IMR-90 (cell line): ENCODE results near the gene NOS1AP. TPM values are rescaled to one million over a fixed set of nuclear protein-coding genes. Genes with fewer than 3 reads are reported as not detected.

Experiments
- ATAC-seq: fragments of 200-7000 bp; cut with Tn5 transposase; 2 replicates; pipeline ENCODE4 v1.9.1; 2020; ENCODE audit warnings: low read depth, mild to moderate bottlenecking, moderate library complexity
- BruUV-seq: library from RNA; stranded (reverse); fragments of 400-500 nt; replicated peaks from 2 replicates; lab custom pipeline; 2021; lab: Mats Ljungman, UMichigan
- CTCF ChIA-PET: fragments of 300-600 bp; formaldehyde crosslinking; extraction: SDS; loops from one replicate; lab custom pipeline; 2021; ENCODE audit warnings: antibody characterized with exemption; lab: Yijun Ruan, JAX
- POLR2A ChIA-PET: fragments of 300-600 bp; sonication (Branson Sonifier 250); formaldehyde crosslinking; loops from one replicate; lab custom pipeline; 2022; ENCODE audit warnings: antibody characterized with exemption; ENCODE audit not compliant: unreplicated experiment; lab: Charles Lee
- DNase-seq: peaks from one replicate; pipeline ENCODE4 v3.0.0; 2013
- H2AFZ ChIP-seq: replicated peaks from 2 replicates; pipeline ENCODE3; 2013; ENCODE audit warnings: low read length, mild to moderate bottlenecking; ENCODE audit not compliant: poor library complexity
- H2AK5ac ChIP-seq: 2 replicates; pipeline ENCODE4 v1.6.1; 2013; ENCODE audit warnings: low read depth, low read length, inconsistent platforms
- H2AK9ac ChIP-seq: replicated peaks from 2 replicates; pipeline ENCODE3; 2013; ENCODE audit warnings: mild to moderate bottlenecking, low read depth, low read length, moderate library complexity; ENCODE audit not compliant: poor library complexity
- H2BK120ac ChIP-seq: 2 replicates; pipeline ENCODE4 v1.6.1; 2013; ENCODE audit warnings: low read depth, low read length, inconsistent platforms
- H2BK15ac ChIP-seq: 3 replicates; pipeline ENCODE4 v1.6.1; 2013; ENCODE audit warnings: low read depth, low read length, inconsistent platforms
- H2BK20ac ChIP-seq: 2 replicates; pipeline ENCODE4 v1.6.1; 2013; ENCODE audit warnings: low read depth, mild to moderate bottlenecking, inconsistent platforms, low read length, moderate library complexity
- H2BK5ac ChIP-seq: 2 replicates; pipeline ENCODE4 v1.6.1; 2013; ENCODE audit warnings: mild to moderate bottlenecking, low read depth, low read length, inconsistent platforms; ENCODE audit not compliant: poor library complexity, severe bottlenecking
- H3K14ac ChIP-seq: replicated peaks from 2 replicates; pipeline ENCODE4 v1.6.1; 2013; ENCODE audit warnings: low read depth, low read length, inconsistent platforms
- H3K18ac ChIP-seq: 2 replicates; pipeline ENCODE4 v1.6.1; 2013; ENCODE audit warnings: low read depth, low read length, control low read depth
- H3K23ac ChIP-seq: 2 replicates; pipeline ENCODE4 v1.6.1; 2013; ENCODE audit warnings: low read depth, low read length, inconsistent platforms
- H3K27ac ChIP-seq: 2 replicates; pipeline ENCODE4 v1.5.1; 2013; ENCODE audit warnings: mild to moderate bottlenecking, control low read depth, low read length; ENCODE audit not compliant: insufficient read depth
- H3K27me3 ChIP-seq: 2 replicates; pipeline ENCODE4 v1.6.1; 2013; ENCODE audit warnings: low read length; ENCODE audit not compliant: control insufficient read depth, insufficient read depth
- H3K36me3 ChIP-seq: 2 replicates; pipeline ENCODE4 v1.6.1; 2013; ENCODE audit warnings: low read length, mixed read lengths; ENCODE audit not compliant: control insufficient read depth, insufficient read depth
- H3K4ac ChIP-seq: 2 replicates; pipeline ENCODE4 v1.6.1; 2013; ENCODE audit warnings: low read depth, low read length, inconsistent platforms
- H3K4me1 ChIP-seq: 2 replicates; pipeline ENCODE4 v1.6.1; 2013; ENCODE audit warnings: low read length, mixed read lengths; ENCODE audit not compliant: control insufficient read depth, insufficient read depth
- H3K4me2 ChIP-seq: 2 replicates; pipeline ENCODE4 v1.6.1; 2013; ENCODE audit warnings: low read depth, mild to moderate bottlenecking, control low read depth, low read length, moderate library complexity
- H3K4me3 ChIP-seq: 2 replicates; pipeline ENCODE4 v1.5.1; 2013; ENCODE audit warnings: low read depth, mild to moderate bottlenecking, control low read depth, low read length, moderate library complexity; ENCODE audit not compliant: insufficient read depth
- H3K56ac ChIP-seq: 2 replicates; pipeline ENCODE4 v1.6.1; 2013; ENCODE audit warnings: low read length, inconsistent platforms; ENCODE audit not compliant: insufficient read depth; ENCODE audit errors: extremely low read depth
- H3K79me1 ChIP-seq, 2 experiments: 2 replicates each; pipeline ENCODE4 v1.6.1; 2013; ENCODE audit warnings: low read length in 2 of 2, inconsistent platforms in 1 of 2, low read depth in 1 of 2
- H3K9ac ChIP-seq: 2 replicates; pipeline ENCODE4 v1.6.1; 2013; ENCODE audit warnings: low read depth, low read length, control low read depth
- H3K9me1 ChIP-seq: 2 replicates; pipeline ENCODE4 v1.6.1; 2013; ENCODE audit warnings: low read length, inconsistent platforms; ENCODE audit not compliant: insufficient read depth
- H3K9me3 ChIP-seq: 2 replicates; pipeline ENCODE4 v1.6.1; 2013; ENCODE audit warnings: low read length; ENCODE audit not compliant: control insufficient read depth, insufficient read depth
- H4K20me1 ChIP-seq: 2 replicates; pipeline ENCODE4 v1.6.1; 2013; ENCODE audit warnings: low read length, inconsistent platforms; ENCODE audit not compliant: insufficient read depth
- H4K5ac ChIP-seq: 2 replicates; pipeline ENCODE4 v1.6.1; 2013; ENCODE audit warnings: mild to moderate bottlenecking, low read depth, low read length, control low read depth
- H4K8ac ChIP-seq, 2 experiments: 2 replicates each; pipeline ENCODE4 v1.6.1; 2013; ENCODE audit warnings: low read depth in 2 of 2, low read length in 2 of 2, control low read depth in 1 of 2, inconsistent platforms in 1 of 2
- H4K91ac ChIP-seq: 2 replicates; pipeline ENCODE4 v1.6.1; 2013; ENCODE audit warnings: low read depth, low read length, inconsistent platforms; ENCODE audit not compliant: insufficient read depth
- BHLHE40 ChIP-seq: fragments of 150-350 bp; IDR thresholded peaks from 2 replicates; pipeline ENCODE4 v1.6.1; 2016; ENCODE audit warnings: mild to moderate bottlenecking, low read depth, low read length
- CEBPB ChIP-seq: IDR thresholded peaks from 2 replicates; pipeline ENCODE4 v1.6.1; 2012; ENCODE audit warnings: low read depth, low read length, improper control_type of control experiment
- NFE2L2 ChIP-seq: fragments of 150-350 bp; IDR thresholded peaks from 2 replicates; pipeline ENCODE4 v1.6.1; 2016; ENCODE audit warnings: low read depth, mild to moderate bottlenecking, low read length
- WGBS, 2 experiments: methylation state at CpG; one replicate each; pipeline versions ENCODE4 v1.1.5 to v1.1.7; 2013; ENCODE audit warnings: missing lambda C conversion rate in 2 of 2; ENCODE audit not compliant: insufficient read length in 1 of 2; ENCODE audit errors: extremely low coverage in 2 of 2; 5-methylcytosine and 5-hydroxymethylcytosine counted together
- dilution Hi-C: fragments of 300-500 bp; cut with HindIII; formaldehyde crosslinking; loops from one replicate; pipeline ENCODE4 v1.14.3; 2018; ENCODE audit warnings: low sequenced_read_pairs; ENCODE audit not compliant: unreplicated experiment
- in situ Hi-C: fragments of 300-500 bp; cut with MboI; formaldehyde crosslinking; loops from 3 replicates; pipeline ENCODE4 v1.14.3; 2019; ENCODE audit warnings: low sequenced_read_pairs, inconsistent platforms, mixed read lengths
- intact Hi-C: fragments of 100-400 bp; cut with micrococcal nuclease; formaldehyde crosslinking; loops from 2 replicates; pipeline ENCODE4 v1.10.0; 2022
- polyA plus RNA-seq, 3 experiments: library from polyadenylated mRNA; depleted of rRNA; stranded (reverse); fragments of >200 nt; gene quantifications; 2 replicates each; pipeline ENCODE4 v1.2.3, GENCODE V29; 2012; ENCODE audit warnings: low replicate concordance in 1 of 3
- total RNA-seq: library from RNA; depleted of rRNA; stranded (reverse); fragments of >200 nt; gene quantifications from 2 replicates; pipeline ENCODE4 v1.2.3, GENCODE V29; 2012
- TF ChIP-seq, protein P1 (sequence below): fragments of 150-350 bp; IDR thresholded peaks from 2 replicates; pipeline ENCODE4 v1.6.1; 2017; ENCODE audit warnings: mild to moderate bottlenecking, antibody characterized with exemption, low read length, low read depth

NOS1AP gene
- total and polyA plus RNA-seq, 2 of the 4 experiments (the other 2 are of a cell fraction): 0.18 to 0.19 TPM

DNA sequence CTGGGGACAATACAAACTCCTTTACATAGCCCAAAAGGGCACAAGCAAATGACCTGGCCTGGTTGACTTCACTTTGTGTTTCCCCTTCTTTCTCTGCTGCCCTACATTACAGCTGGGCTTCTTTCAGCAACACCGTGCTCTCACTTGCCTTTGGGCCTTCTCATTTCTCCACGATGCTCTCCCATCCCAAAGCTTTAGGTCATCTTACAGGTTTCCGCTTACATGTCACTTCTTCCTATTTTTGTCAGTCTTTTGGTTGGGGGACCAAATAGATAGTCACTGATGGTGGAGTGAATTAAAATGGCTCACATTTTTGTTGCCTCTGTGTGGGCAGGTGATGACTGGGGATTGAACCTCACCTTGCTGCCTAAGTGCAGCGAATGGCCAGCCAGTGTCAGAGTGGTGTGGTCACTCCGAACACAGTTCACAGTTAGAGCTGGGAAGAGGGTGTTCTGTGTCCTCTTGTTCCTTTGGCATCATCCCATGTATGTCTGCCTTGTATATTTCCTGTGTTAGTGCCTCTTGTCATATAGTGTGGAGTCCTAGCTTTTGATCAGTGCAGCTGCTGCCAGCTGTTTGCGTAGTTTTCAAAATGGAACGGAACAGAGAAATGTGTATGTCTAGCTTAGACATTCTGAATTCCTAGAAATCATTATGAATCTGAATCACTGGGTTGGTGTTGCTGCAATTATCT is 134.8 kb downstream of the NOS1AP start:
- Histone ChIP-seq H2BK120ac (no peak overlapping the region), H3K4me1 (no peaks in the 10 kb centered on the region), H3K4ac (no peak overlapping the region), H2BK5ac (no peak overlapping the region), H2AK5ac (no peak overlapping the region), H3K56ac (no peak overlapping the region), H3K27me3 (peaks cover 15% of the 10 kb centered on the region), H4K20me1 (no peaks in the 10 kb centered on the region), H3K79me1 (no peaks in the 10 kb centered on the region), H3K9ac (no peak overlapping the region), H3K36me3 (no peaks in the 10 kb centered on the region), H2AK9ac (no peak overlapping the region), H2BK20ac (no peak overlapping the region), H3K18ac (no peak overlapping the region), H3K9me3 (no peaks in the 10 kb centered on the region), H4K91ac (no peak overlapping the region), H2AFZ (no peak overlapping the region), H3K23ac (no peak overlapping the region), H3K14ac (no peak overlapping the region), H2BK15ac (no peak overlapping the region), H4K5ac (no peak overlapping the region), H4K8ac (no peak overlapping the region), H3K4me3 (no peak overlapping the region), H3K4me2 (no peak overlapping the region), H3K27ac (no peak overlapping the region), H3K9me1 (no peaks in the 10 kb centered on the region)
- ChIA-PET POLR2A (no interaction called here), CTCF (no interaction called here)
- WGBS, 2 experiments: no CpG with 5 or more reads among the region's 7 CpGs
- TF ChIP-seq BHLHE40 (no peak), NFE2L2 (no peak), CEBPB (no peak)
- TF ChIP-seq, protein P1, sequence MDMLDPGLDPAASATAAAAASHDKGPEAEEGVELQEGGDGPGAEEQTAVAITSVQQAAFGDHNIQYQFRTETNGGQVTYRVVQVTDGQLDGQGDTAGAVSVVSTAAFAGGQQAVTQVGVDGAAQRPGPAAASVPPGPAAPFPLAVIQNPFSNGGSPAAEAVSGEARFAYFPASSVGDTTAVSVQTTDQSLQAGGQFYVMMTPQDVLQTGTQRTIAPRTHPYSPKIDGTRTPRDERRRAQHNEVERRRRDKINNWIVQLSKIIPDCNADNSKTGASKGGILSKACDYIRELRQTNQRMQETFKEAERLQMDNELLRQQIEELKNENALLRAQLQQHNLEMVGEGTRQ: no peak
- in situ Hi-C loops: no loop called here
- intact Hi-C loops: no loop called here
- ATAC-seq (no peak), DNase-seq (no peak)
- no TSS peak for BruUV-seq
- dilution Hi-C loops: no loop called here
